HL-60 (cell line): Measurements from ENCODE around the gene AGBL4.

Experiments
- CTCF ChIP-seq: IDR thresholded peaks from one replicate; pipeline ENCODE4 v1.5.1; 2011; ENCODE audit warnings: low read length, control low read depth, inconsistent platforms; ENCODE audit not compliant: insufficient read depth
- POLR2AphosphoS5 ChIP-seq: IDR thresholded peaks from 2 replicates; pipeline ENCODE4 v1.6.1; 2012; ENCODE audit warnings: low read depth
- REST ChIP-seq: IDR thresholded peaks from 2 replicates; pipeline ENCODE4 v1.6.1; 2012; ENCODE audit warnings: low read depth; ENCODE audit not compliant: insufficient replicate concordance

- TF ChIP-seq CTCF (no peak), REST (no peak), POLR2AphosphoS5 (no peak)
Observed at GRCh38 chr1:48560116-48560515, 1463.6 kb downstream of the AGBL4 start.
